Measurements from ENCODE around the gene PDK2.

The PDK2 gene

GRCh38 chr17:50109785-50110184 is 14.6 kb downstream of the PDK2 start:
- FAIRE-seq, result no peak
- no peak for TF ChIP-seq TAF1 (IDR thresholded peaks at IDR 0.05; ENCODE audit: low read depth, low read length)
- TF ChIP-seq POLR2AphosphoS5 (IDR thresholded peaks at IDR 0.05; ENCODE audit: low read depth, low read length), result no peak
- no peak for TF ChIP-seq SPI1 (IDR thresholded peaks at IDR 0.05; ENCODE audit: low read depth, low read length)
- TF ChIP-seq POU2F2 (IDR thresholded peaks at IDR 0.05; ENCODE audit: low read depth, low read length), result no peak
- no peak for TF ChIP-seq PAX5 (IDR thresholded peaks at IDR 0.05; ENCODE audit: insufficient read depth, low read length, severe bottlenecking)
- no peak for TF ChIP-seq POLR2A (IDR thresholded peaks at IDR 0.05; ENCODE audit: low read depth, low read length)
- no peak for DNase-seq (ENCODE audit: insufficient read length, low spot score)

DNA sequence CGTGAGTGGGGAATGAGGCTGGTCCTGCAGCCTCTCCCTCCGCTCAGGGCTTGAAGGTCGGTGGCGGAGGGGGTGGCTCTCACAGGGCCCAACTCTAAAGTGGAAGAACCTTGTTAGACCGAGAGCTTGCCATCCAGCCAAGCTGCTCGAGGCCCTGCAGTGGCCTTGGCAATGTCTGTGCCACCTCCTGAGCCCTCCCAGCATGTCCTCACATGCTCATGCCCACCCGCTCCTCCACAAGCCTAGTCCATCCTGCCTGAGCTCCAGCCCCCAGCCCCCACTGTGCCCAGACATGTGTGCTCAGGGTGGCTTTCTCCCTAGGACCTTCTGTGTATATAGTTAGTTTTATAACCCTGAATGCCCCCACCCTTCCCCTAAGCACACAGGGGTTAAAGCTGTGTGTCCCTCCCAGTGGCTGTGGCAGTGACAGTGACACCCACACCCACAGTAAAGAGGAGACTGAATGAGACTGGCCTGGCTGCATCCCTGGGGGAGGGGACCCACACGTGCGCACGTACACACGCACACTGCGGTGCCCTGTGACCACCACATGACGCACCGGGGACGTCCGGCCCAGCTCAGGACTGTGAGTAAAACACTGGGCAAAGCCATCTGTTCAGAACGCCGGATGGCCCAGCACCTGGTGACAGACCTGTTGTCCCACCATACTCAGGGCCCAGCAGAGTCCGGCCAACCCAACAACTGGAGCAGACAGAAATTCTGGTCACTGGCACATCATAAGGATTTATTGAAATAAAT is 15.6 kb downstream of the PDK2 start:
- DNase-seq (ENCODE audit: insufficient read length, low spot score) (no peak), FAIRE-seq (no peak)
- TF ChIP-seq POLR2A (IDR thresholded peaks at IDR 0.05; ENCODE audit: low read depth, low read length), result no peak
- no peak for TF ChIP-seq SPI1 (IDR thresholded peaks at IDR 0.05; ENCODE audit: low read depth, low read length)
- no peak for TF ChIP-seq POLR2AphosphoS5 (IDR thresholded peaks at IDR 0.05; ENCODE audit: low read depth, low read length)
- TF ChIP-seq POU2F2 (IDR thresholded peaks at IDR 0.05; ENCODE audit: low read depth, low read length), result no peak
- TF ChIP-seq TAF1 (IDR thresholded peaks at IDR 0.05; ENCODE audit: low read depth, low read length), result no peak
- TF ChIP-seq PAX5 (IDR thresholded peaks at IDR 0.05; ENCODE audit: insufficient read depth, low read length, severe bottlenecking), result no peak

DNA sequence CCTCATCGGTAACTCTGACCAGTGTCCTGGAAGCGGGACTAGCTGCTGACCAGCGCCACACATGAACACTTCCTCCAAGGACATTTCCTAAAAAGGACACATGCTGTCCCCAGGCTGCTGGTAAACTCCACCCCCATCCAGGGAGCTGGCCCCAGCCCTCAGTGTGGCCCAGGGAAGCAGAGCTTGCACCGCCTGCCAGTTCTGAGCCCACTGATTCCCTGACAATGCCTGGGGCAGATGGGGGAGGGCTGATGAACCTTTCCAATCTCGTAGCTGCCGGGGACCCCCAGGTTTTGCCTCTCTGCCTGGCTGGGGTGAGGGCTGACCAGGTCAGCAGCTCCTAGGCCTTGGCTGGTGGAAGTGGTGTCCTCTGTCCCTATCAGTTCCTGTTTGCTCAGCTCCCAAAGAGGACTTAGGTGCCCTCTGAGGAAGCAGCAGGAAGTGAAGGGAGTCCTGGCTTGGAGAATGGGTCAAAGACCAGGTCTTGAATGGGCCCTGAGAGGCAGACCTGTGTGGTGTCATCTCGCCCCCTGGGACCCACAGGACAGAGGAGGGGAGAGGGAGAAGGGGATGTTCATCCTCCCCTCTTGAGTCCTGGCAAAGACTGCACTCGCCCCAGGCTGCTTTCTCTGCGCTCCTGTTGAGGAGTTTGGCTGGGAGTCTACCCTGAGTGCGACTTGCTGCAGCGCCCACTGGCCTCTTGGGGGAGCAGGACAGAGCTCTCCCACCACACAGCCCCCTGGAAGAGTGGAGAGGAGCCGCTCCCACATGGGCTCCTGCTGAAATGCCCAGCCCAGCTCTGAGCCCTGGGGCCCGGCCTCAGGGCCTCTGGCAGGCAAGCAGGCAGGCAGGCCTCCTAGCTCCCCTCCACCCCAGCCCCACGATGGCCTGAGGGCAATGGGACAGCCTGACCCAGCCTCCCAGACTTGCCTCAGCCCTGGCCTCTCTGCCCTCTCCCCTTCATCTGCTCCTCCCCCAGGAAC is 16.8 kb downstream of the PDK2 start:
- DNase-seq (ENCODE audit: insufficient read length, low spot score), result no peak
- no peak for FAIRE-seq
- TF ChIP-seq POLR2A (IDR thresholded peaks at IDR 0.05; ENCODE audit: low read depth, low read length) (no peak), TAF1 (IDR thresholded peaks at IDR 0.05; ENCODE audit: low read depth, low read length) (no peak), PAX5 (IDR thresholded peaks at IDR 0.05; ENCODE audit: insufficient read depth, low read length, severe bottlenecking) (no peak), POU2F2 (IDR thresholded peaks at IDR 0.05; ENCODE audit: low read depth, low read length) (no peak), SPI1 (IDR thresholded peaks at IDR 0.05; ENCODE audit: low read depth, low read length) (no peak)

DNA sequence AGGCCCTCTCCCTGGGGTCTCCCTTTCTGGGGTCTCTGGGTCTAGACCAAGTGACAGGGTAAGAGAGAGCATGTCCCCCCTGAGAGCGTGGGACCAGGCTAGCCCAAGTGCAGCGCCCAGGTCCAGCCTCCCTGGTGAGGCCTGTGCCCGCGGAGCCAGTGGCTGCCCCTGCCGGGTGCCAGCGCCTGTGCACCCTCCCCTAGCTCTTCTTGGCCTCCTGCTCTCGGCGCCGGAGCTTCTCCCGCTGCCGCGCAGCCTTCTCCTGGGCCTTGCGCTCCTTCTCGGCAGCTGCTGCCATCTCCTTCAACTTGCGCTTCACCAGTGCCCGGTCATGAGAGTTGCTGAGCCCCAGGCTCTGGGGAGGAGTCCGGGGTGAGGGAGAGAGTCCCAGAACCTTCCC is 17.5 kb downstream of the PDK2 start:
- DNase-seq (ENCODE audit: insufficient read length, low spot score) (no peak), FAIRE-seq (no peak)
- no peak for TF ChIP-seq PAX5 (IDR thresholded peaks at IDR 0.05; ENCODE audit: insufficient read depth, low read length, severe bottlenecking)
- TF ChIP-seq POLR2AphosphoS5 (IDR thresholded peaks at IDR 0.05; ENCODE audit: low read depth, low read length), result no peak

DNA sequence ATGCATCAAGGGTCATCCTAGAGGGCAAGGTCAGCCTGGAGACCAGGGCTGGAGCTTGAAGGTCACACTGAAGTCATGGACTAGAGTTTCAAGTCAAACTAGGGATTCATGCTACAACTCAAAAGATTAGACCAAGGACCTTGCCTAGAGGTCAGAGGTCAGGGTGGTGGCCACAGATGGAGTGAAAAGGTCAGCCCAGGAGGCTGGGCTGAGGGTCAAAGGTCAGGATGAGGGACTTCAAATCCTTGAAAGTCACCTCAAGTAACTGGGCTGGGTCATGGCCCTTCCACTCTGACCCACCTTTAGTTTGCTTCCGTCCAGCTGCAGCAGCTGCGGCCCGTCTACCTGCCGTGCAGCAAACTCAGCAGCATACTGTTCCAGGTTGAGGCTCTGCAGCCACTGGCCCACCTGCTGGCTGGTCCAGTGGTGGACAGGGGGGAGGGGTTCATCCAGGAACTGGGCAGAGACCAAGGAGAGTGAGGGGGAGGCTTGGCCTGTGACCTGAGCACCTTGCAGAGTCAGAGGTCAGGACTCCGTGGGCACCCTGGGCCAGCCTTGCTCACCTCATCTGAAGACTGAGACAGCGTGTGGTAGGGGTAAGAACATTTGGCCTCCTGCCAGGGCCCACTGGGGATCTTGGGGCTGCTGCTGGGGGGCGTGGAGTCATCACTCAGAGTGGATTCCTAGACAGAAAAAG is 18.6 kb downstream of the PDK2 start:
- FAIRE-seq (no peak), DNase-seq (ENCODE audit: insufficient read length, low spot score) (no peak)
- no peak for TF ChIP-seq SPI1 (IDR thresholded peaks at IDR 0.05; ENCODE audit: low read depth, low read length)
- TF ChIP-seq POU2F2 (IDR thresholded peaks at IDR 0.05; ENCODE audit: low read depth, low read length), result no peak
- TF ChIP-seq TAF1 (IDR thresholded peaks at IDR 0.05; ENCODE audit: low read depth, low read length), result no peak
- TF ChIP-seq POLR2A (IDR thresholded peaks at IDR 0.05; ENCODE audit: low read depth, low read length), result no peak
- TF ChIP-seq PAX5 (IDR thresholded peaks at IDR 0.05; ENCODE audit: insufficient read depth, low read length, severe bottlenecking), result no peak
- no peak for TF ChIP-seq POLR2AphosphoS5 (IDR thresholded peaks at IDR 0.05; ENCODE audit: low read depth, low read length)

- no peak for DNase-seq (ENCODE audit: insufficient read length, low spot score)
- no peak for FAIRE-seq
- TF ChIP-seq TAF1 (IDR thresholded peaks at IDR 0.05; ENCODE audit: low read depth, low read length) (no peak), SPI1 (IDR thresholded peaks at IDR 0.05; ENCODE audit: low read depth, low read length) (no peak), POLR2AphosphoS5 (IDR thresholded peaks at IDR 0.05; ENCODE audit: low read depth, low read length) (no peak), POLR2A (IDR thresholded peaks at IDR 0.05; ENCODE audit: low read depth, low read length) (no peak), PAX5 (IDR thresholded peaks at IDR 0.05; ENCODE audit: insufficient read depth, low read length, severe bottlenecking) (no peak), POU2F2 (IDR thresholded peaks at IDR 0.05; ENCODE audit: low read depth, low read length) (no peak)
Measured at GRCh38 chr17:50114401-50114800, 19.2 kb downstream of the PDK2 start.

- FAIRE-seq (peak; percentile 78), DNase-seq (ENCODE audit: insufficient read length, low spot score) (no peak)
- TF ChIP-seq PAX5 (IDR thresholded peaks at IDR 0.05; ENCODE audit: insufficient read depth, low read length, severe bottlenecking), result no peak
- TF ChIP-seq POLR2A (IDR thresholded peaks at IDR 0.05; ENCODE audit: low read depth, low read length), result no peak
- no peak for TF ChIP-seq SPI1 (IDR thresholded peaks at IDR 0.05; ENCODE audit: low read depth, low read length)
- no peak for TF ChIP-seq TAF1 (IDR thresholded peaks at IDR 0.05; ENCODE audit: low read depth, low read length)
- TF ChIP-seq POLR2AphosphoS5 (IDR thresholded peaks at IDR 0.05; ENCODE audit: low read depth, low read length), result no peak
- TF ChIP-seq POU2F2 (IDR thresholded peaks at IDR 0.05; ENCODE audit: low read depth, low read length), result no peak
Measured at GRCh38 chr17:50114849-50115357, 19.8 kb downstream of the PDK2 start.

DNA sequence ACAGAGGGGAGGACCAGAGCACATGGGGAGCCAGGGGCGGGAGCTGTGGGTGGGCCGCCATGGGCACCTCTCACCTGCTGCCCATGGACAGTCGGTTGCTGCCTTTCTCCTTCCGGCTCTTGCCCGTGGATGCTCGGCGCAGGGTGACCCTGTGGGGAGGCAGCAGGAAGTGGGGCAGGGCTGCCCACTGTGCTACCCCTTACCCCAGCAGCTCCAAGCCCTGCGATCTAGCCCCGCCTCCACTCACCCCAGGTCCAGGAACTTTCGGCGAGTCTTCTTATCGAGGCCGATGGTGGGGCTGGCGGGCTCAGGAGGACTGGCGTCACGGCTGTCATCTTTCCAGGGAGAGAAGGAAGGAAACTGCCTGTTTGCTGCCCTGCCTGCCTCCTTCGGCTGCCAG is 20.6 kb downstream of the PDK2 start:
- no peak for FAIRE-seq
- TF ChIP-seq PAX5 (IDR thresholded peaks at IDR 0.05; ENCODE audit: insufficient read depth, low read length, severe bottlenecking) (no peak), POU2F2 (IDR thresholded peaks at IDR 0.05; ENCODE audit: low read depth, low read length) (no peak), POLR2AphosphoS5 (IDR thresholded peaks at IDR 0.05; ENCODE audit: low read depth, low read length) (no peak), POLR2A (IDR thresholded peaks at IDR 0.05; ENCODE audit: low read depth, low read length) (no peak), SPI1 (IDR thresholded peaks at IDR 0.05; ENCODE audit: low read depth, low read length) (no peak), TAF1 (IDR thresholded peaks at IDR 0.05; ENCODE audit: low read depth, low read length) (no peak)
- DNase-seq (ENCODE audit: insufficient read length, low spot score), result no peak

All from GM12891 (cell line).